Measurements from ENCODE around the gene DGCR6L.
A peak's percentile ranks its signal among the peaks of the same experiment; 100 is the strongest.
"Not testable (repeated sequence)": the region's sequence is repeated elsewhere in the genome, so short reads cannot be mapped to it uniquely, and the experiment has no call there.

Gene DGCR6L

GRCh38 chr22:20306646-20307447, 13.0 kb downstream of the DGCR6L start:
- not testable (repeated sequence) for DNase-seq (ENCODE audit: insufficient read length, low spot score); FAIRE-seq

- TF ChIP-seq POLR2AphosphoS5 (IDR thresholded peaks at IDR 0.05; ENCODE audit: low read depth, low read length), result no peak
- TF ChIP-seq POLR2A (IDR thresholded peaks at IDR 0.05; ENCODE audit: low read depth, low read length), result no peak
- TF ChIP-seq POU2F2 (IDR thresholded peaks at IDR 0.05; ENCODE audit: low read depth, low read length), result no peak
- TF ChIP-seq SPI1 (IDR thresholded peaks at IDR 0.05; ENCODE audit: low read depth, low read length), result no peak
- no peak for TF ChIP-seq PAX5 (IDR thresholded peaks at IDR 0.05; ENCODE audit: insufficient read depth, low read length, severe bottlenecking)
- FAIRE-seq (no peak), DNase-seq (ENCODE audit: insufficient read length, low spot score) (no peak)
Measured at GRCh38 chr22:20305894-20306645, 13.8 kb downstream of the DGCR6L start.

GRCh38 chr22:20305230-20305893, 14.5 kb downstream of the DGCR6L start:
- not testable (repeated sequence) for DNase-seq (ENCODE audit: insufficient read length, low spot score); FAIRE-seq

GRCh38 chr22:20304646-20305045, 15.2 kb downstream of the DGCR6L start:
- FAIRE-seq (no peak), DNase-seq (ENCODE audit: insufficient read length, low spot score) (no peak)
- TF ChIP-seq POLR2A (IDR thresholded peaks at IDR 0.05; ENCODE audit: low read depth, low read length), result no peak
- TF ChIP-seq POLR2AphosphoS5 (IDR thresholded peaks at IDR 0.05; ENCODE audit: low read depth, low read length), result no peak
- TF ChIP-seq SPI1 (IDR thresholded peaks at IDR 0.05; ENCODE audit: low read depth, low read length), result no peak
- no peak for TF ChIP-seq PAX5 (IDR thresholded peaks at IDR 0.05; ENCODE audit: insufficient read depth, low read length, severe bottlenecking)
- TF ChIP-seq POU2F2 (IDR thresholded peaks at IDR 0.05; ENCODE audit: low read depth, low read length), result no peak
- TF ChIP-seq TAF1 (IDR thresholded peaks at IDR 0.05; ENCODE audit: low read depth, low read length), result no peak

- DNase-seq (ENCODE audit: insufficient read length, low spot score); FAIRE-seq: not testable (repeated sequence)
Measured at GRCh38 chr22:20303229-20303534, 16.7 kb downstream of the DGCR6L start.

- FAIRE-seq (no peak), DNase-seq (ENCODE audit: insufficient read length, low spot score) (no peak)
- TF ChIP-seq PAX5 (IDR thresholded peaks at IDR 0.05; ENCODE audit: insufficient read depth, low read length, severe bottlenecking) (no peak), POLR2AphosphoS5 (IDR thresholded peaks at IDR 0.05; ENCODE audit: low read depth, low read length) (no peak), SPI1 (IDR thresholded peaks at IDR 0.05; ENCODE audit: low read depth, low read length) (no peak), POLR2A (IDR thresholded peaks at IDR 0.05; ENCODE audit: low read depth, low read length) (no peak), TAF1 (IDR thresholded peaks at IDR 0.05; ENCODE audit: low read depth, low read length) (no peak), POU2F2 (IDR thresholded peaks at IDR 0.05; ENCODE audit: low read depth, low read length) (no peak)
Measured at GRCh38 chr22:20302438-20303228, 17.2 kb downstream of the DGCR6L start.

- no peak for TF ChIP-seq TAF1 (IDR thresholded peaks at IDR 0.05; ENCODE audit: low read depth, low read length)
- TF ChIP-seq POLR2A (IDR thresholded peaks at IDR 0.05; ENCODE audit: low read depth, low read length), result no peak
- no peak for TF ChIP-seq POU2F2 (IDR thresholded peaks at IDR 0.05; ENCODE audit: low read depth, low read length)
- no peak for TF ChIP-seq POLR2AphosphoS5 (IDR thresholded peaks at IDR 0.05; ENCODE audit: low read depth, low read length)
- TF ChIP-seq PAX5 (IDR thresholded peaks at IDR 0.05; ENCODE audit: insufficient read depth, low read length, severe bottlenecking), result no peak
- TF ChIP-seq SPI1 (IDR thresholded peaks at IDR 0.05; ENCODE audit: low read depth, low read length), result no peak
- no peak for DNase-seq (ENCODE audit: insufficient read length, low spot score)
- peak; percentile 85 for FAIRE-seq
Measured at GRCh38 chr22:20299746-20300136, 20.1 kb downstream of the DGCR6L start.

- no peak for TF ChIP-seq POLR2A (IDR thresholded peaks at IDR 0.05; ENCODE audit: low read depth, low read length)
- TF ChIP-seq SPI1 (IDR thresholded peaks at IDR 0.05; ENCODE audit: low read depth, low read length), result no peak
- TF ChIP-seq POLR2AphosphoS5 (IDR thresholded peaks at IDR 0.05; ENCODE audit: low read depth, low read length), result no peak
- no peak for TF ChIP-seq POU2F2 (IDR thresholded peaks at IDR 0.05; ENCODE audit: low read depth, low read length)
- no peak for TF ChIP-seq PAX5 (IDR thresholded peaks at IDR 0.05; ENCODE audit: insufficient read depth, low read length, severe bottlenecking)
- no peak for TF ChIP-seq TAF1 (IDR thresholded peaks at IDR 0.05; ENCODE audit: low read depth, low read length)
- DNase-seq (ENCODE audit: insufficient read length, low spot score) (peak; percentile 76), FAIRE-seq (peak; percentile 20)
Measured at GRCh38 chr22:20298803-20299745, 20.8 kb downstream of the DGCR6L start.

Data from GM12891 (cell line).